ENCODE measurements around the gene LARGE2.

Gene LARGE2

GRCh38 chr11:45960387-45961095 is 38.1 kb downstream of the LARGE2 start:
- no peak for TF ChIP-seq CTCF (IDR thresholded peaks at IDR 0.05)

GRCh38 chr11:45961751-45962240 is 39.3 kb downstream of the LARGE2 start:
- TF ChIP-seq CTCF (IDR thresholded peaks at IDR 0.05), result no peak

- TF ChIP-seq CTCF (IDR thresholded peaks at IDR 0.05), result peak; percentile 92
Observed at GRCh38 chr11:45964911-45965389, 42.5 kb downstream of the LARGE2 start.

- no peak for TF ChIP-seq CTCF (IDR thresholded peaks at IDR 0.05)
Observed at GRCh38 chr11:45967506-45967905, 45.0 kb downstream of the LARGE2 start.

GRCh38 chr11:45968901-45969300 is 46.4 kb downstream of the LARGE2 start:
- TF ChIP-seq CTCF (IDR thresholded peaks at IDR 0.05), result no peak

- no peak for TF ChIP-seq CTCF (IDR thresholded peaks at IDR 0.05)
Observed at GRCh38 chr11:45973601-45974000, 51.1 kb downstream of the LARGE2 start.

- TF ChIP-seq CTCF (IDR thresholded peaks at IDR 0.05), result no peak
Observed at GRCh38 chr11:45974806-45975205, 52.4 kb downstream of the LARGE2 start.

Data from LNCAP (cell line).